ENCODE results near the gene MTAP. TPM values are rescaled to one million over a fixed set of nuclear protein-coding genes. Genes with fewer than 3 reads are reported as not detected.

MTAP gene
- total and polyA plus RNA-seq, 9 of the 15 experiments (the other 6 are each of a cell fraction or from before 2014, with no cell fraction given): 0.07 TPM; not detected in 8

- no peak for TF ChIP-seq SMAD2 (IDR thresholded peaks at IDR 0.05; ENCODE audit: low read depth, low read length)
- TF ChIP-seq NFIX (CRISPR knock-in tag; IDR thresholded peaks at IDR 0.05; ENCODE audit: low read depth): no peak
- TF ChIP-seq LCOR (CRISPR knock-in tag; IDR thresholded peaks at IDR 0.05): no peak
- no peak for TF ChIP-seq ZNF3 (CRISPR knock-in tag; IDR thresholded peaks at IDR 0.05)
- TF ChIP-seq NFIC (IDR thresholded peaks at IDR 0.05): no peak
- TF ChIP-seq ID3 (CRISPR knock-in tag; IDR thresholded peaks at IDR 0.05): no peak
- TF ChIP-seq ID3 (tag; IDR thresholded peaks at IDR 0.05): no peak
Measured at GRCh38 chr9:21873540-21874221, 71.2 kb downstream of the MTAP start (continued).

DNA sequence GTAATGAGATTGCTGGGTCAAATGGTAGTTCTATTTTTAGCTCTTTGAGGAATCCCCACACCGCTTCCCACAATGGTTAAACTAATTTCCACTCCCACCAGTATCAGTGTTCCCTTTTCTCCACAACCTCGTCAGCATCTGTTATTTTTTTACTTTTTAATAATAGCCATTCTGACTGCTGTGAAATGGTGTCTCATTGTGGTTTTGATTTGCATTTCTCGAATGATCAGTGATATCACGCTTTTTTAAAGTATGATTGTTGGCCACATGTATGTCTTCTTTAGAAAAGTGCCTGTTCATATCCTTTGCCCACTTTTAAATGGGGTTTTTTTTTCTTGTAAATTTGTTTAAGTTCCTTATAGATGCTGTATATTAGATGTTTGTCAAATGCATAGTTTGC lies 73.5 kb downstream of the MTAP start:
- intact Hi-C loops (cut with micrococcal nuclease): no loop called here
- WGBS (ENCODE audit: insufficient coverage, low coverage, missing lambda C conversion rate): no CpG with 5 or more reads among the region's 4 CpGs
- ATAC-seq (no peak), DNase-seq (ENCODE audit: extremely low read depth in 1 of 4, low spot score in 3 of 4) (no peak), FAIRE-seq (no peak)
- H3K9me1 ChIP-seq (ENCODE audit: control insufficient read depth, insufficient read depth, low read length): no peaks in the 10 kb centered on the region
- no peaks in the 10 kb centered on the region for H3K36me3 ChIP-seq (ENCODE audit: control insufficient read depth, insufficient read depth, low read length)
- H3K9me3 ChIP-seq (replicated peaks; ENCODE audit: control insufficient read depth, insufficient read depth, low read depth, low read length): no peaks in the 10 kb centered on the region
- H4K20me1 ChIP-seq (replicated peaks; ENCODE audit: control insufficient read depth, insufficient read depth, low read length): no peaks in the 10 kb centered on the region
- H3K9ac ChIP-seq (ENCODE audit: insufficient read depth in 1 of 2, low read depth in 2 of 2, low read length in 2 of 2): no peak overlapping the region
- BruUV-seq (replicated peaks): no TSS peak
- POLR2A ChIA-PET: no interaction called here
- CTCF ChIA-PET (ENCODE audit: low intra/inter-chr PET ratio): no interaction called here
- H2AFZ ChIP-seq (ENCODE audit: low read depth, low read length): no peak overlapping the region
- in situ Hi-C loops (cut with MboI): no loop called here
- H3K4me2 ChIP-seq (ENCODE audit: insufficient read depth, low read length): no peak overlapping the region
- no peaks in the 10 kb centered on the region for H3K27me3 ChIP-seq (ENCODE audit: control insufficient read depth in 2 of 2, insufficient read depth in 2 of 2, low read length in 2 of 2)
- H3K4me1 ChIP-seq (replicated peaks in 1 of 2; ENCODE audit: control insufficient read depth in 2 of 2, insufficient read depth in 2 of 2, low read length in 2 of 2): no peaks in the 10 kb centered on the region
- H3K27ac ChIP-seq (ENCODE audit: extremely low read depth, low read depth, low read length): no peak overlapping the region
- no peaks in the 10 kb centered on the region for H3K79me2 ChIP-seq (ENCODE audit: control insufficient read depth, insufficient read depth, low read length)
- no peak overlapping the region for H3K4me3 ChIP-seq
- TF ChIP-seq NFXL1 (CRISPR knock-in tag; IDR thresholded peaks at IDR 0.05) (no peak), ZNF655 (CRISPR knock-in tag; IDR thresholded peaks at IDR 0.05) (no peak), SMARCA5 (IDR thresholded peaks at IDR 0.05) (no peak), LEF1 (IDR thresholded peaks at IDR 0.05) (no peak), MEF2A (IDR thresholded peaks at IDR 0.05; ENCODE audit: control insufficient read depth, low read depth, low read length) (no peak), GATAD2B (IDR thresholded peaks at IDR 0.05; ENCODE audit: borderline replicate concordance) (no peak), TARDBP (IDR thresholded peaks at IDR 0.05) (no peak), ZFPM2 (CRISPR knock-in tag; IDR thresholded peaks at IDR 0.05) (no peak), ZNF445 (CRISPR knock-in tag; IDR thresholded peaks at IDR 0.05; ENCODE audit: low read depth) (no peak), OTX1 (CRISPR knock-in tag; IDR thresholded peaks at IDR 0.05) (no peak), ZNF224 (CRISPR knock-in tag; IDR thresholded peaks at IDR 0.05) (no peak), HNRNPH1 (optimal IDR thresholded peaks at IDR 0.05; ENCODE audit: low read depth, low read length) (no peak), YY1 (IDR thresholded peaks at IDR 0.05; ENCODE audit: borderline replicate concordance in 1 of 3, control insufficient read depth in 1 of 3, extremely low read depth in 1 of 3, insufficient read depth in 3 of 3, insufficient read length in 1 of 3, insufficient replicate concordance in 2 of 3, low read depth in 1 of 3, low read length in 2 of 3) (no peak), EZH2 (IDR thresholded peaks at IDR 0.05; ENCODE audit: borderline replicate concordance, low read depth, low read length) (no peak)
- TF ChIP-seq, protein P1, sequence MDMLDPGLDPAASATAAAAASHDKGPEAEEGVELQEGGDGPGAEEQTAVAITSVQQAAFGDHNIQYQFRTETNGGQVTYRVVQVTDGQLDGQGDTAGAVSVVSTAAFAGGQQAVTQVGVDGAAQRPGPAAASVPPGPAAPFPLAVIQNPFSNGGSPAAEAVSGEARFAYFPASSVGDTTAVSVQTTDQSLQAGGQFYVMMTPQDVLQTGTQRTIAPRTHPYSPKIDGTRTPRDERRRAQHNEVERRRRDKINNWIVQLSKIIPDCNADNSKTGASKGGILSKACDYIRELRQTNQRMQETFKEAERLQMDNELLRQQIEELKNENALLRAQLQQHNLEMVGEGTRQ (CRISPR knock-in tag; IDR thresholded peaks at IDR 0.05): no peak
